ENCODE measurements around the gene SMARCA4.
"Not testable (repeated sequence)": the region's sequence is repeated elsewhere in the genome, so short reads cannot be mapped to it uniquely, and the experiment has no call there.

SMARCA4 gene

GRCh38 chr19:10981252-10981895, 20.5 kb downstream of the SMARCA4 start:
- DNase-seq, result no peak

DNA sequence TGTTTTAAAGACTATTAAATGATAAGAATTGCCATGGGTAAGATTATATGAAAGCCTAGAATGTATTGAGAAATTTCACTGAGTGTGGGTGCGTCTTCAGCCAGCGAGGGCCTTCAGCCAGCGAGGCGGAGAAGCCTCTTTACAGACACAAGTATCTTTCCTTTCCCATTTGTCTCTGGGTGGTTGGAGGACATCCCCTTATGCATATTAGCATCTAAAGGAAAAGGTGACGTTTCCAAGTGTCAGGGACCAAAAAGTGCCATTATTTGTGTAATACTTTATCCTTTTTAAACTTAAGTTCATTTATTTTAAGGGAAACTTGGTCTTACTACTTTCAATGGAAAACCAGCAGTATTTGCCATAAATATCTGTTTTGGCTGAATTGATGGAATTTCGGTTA, 22.2 kb downstream of the SMARCA4 start:
- DNase-seq, result no peak

- DNase-seq, result no peak
These were observed 23.4 kb downstream of the SMARCA4 start for GRCh38 chr19:10984166-10984735.

GRCh38 chr19:10985502-10985901, 24.7 kb downstream of the SMARCA4 start:
- DNase-seq, result no peak

- no peak for DNase-seq
These were observed 25.7 kb downstream of the SMARCA4 start for GRCh38 chr19:10986301-10987127.

- no peak for DNase-seq
These were observed 26.9 kb downstream of the SMARCA4 start for GRCh38 chr19:10987571-10988297.

GRCh38 chr19:10988380-10988779, 27.6 kb downstream of the SMARCA4 start:
- DNase-seq, result no peak

DNA sequence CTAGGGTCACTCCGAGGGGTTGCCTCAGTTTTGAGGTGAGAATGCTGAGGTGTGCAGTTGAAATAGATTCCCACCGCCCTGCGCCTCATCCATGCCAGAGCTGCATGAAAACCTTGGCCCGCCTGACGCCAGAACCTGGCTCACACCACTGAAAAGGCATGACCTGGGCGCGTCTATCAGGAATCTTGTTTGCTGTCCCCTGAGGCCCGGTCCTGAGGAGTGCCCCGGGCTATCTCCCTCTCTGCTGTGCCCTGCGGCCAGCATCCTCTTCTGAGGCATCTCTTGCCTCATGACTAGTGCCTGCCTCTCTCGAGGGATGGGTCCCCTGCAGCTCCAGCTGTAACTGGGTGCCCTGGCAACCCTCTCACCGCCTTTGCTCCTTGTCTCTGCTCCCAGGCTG, 28.1 kb downstream of the SMARCA4 start:
- DNase-seq, result no peak

- DNase-seq, result no peak
These were observed 30.2 kb downstream of the SMARCA4 start for GRCh38 chr19:10991076-10991475.

- no peak for DNase-seq
These were observed 30.8 kb downstream of the SMARCA4 start for GRCh38 chr19:10991521-10992081.

GRCh38 chr19:10992174-10992573, 31.3 kb downstream of the SMARCA4 start:
- not testable (repeated sequence) for DNase-seq

DNA sequence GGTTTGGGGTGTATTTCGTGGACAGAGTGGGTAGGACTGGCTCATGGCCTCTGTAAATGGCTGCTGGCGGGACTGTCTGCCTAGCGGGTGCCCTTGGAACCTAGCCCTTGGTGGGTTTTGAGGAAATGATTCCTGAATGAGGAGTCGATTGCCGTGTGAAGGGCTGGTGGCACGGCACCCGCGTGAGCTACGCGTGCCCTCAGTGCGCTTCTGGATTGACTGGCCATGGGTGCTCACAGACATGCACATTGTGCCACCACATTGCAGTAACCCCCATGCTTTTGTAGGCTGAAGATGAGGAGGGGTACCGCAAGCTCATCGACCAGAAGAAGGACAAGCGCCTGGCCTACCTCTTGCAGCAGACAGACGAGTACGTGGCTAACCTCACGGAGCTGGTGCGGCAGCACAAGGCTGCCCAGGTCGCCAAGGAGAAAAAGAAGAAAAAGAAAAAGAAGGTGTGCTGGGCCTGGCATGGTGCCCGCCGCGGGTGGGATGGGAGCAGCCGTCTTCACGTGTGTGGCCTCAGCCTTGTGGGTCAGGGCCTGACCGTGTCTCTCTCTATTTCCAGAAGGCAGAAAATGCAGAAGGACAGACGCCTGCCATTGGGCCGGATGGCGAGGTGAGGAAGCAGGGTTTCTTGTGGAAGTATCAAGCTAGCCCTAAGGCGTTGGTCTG, 35.2 kb downstream of the SMARCA4 start:
- DNase-seq, result no peak

- no peak for DNase-seq
These were observed 37.3 kb downstream of the SMARCA4 start for GRCh38 chr19:10998045-10998533.

- no peak for DNase-seq
These were observed 37.8 kb downstream of the SMARCA4 start for GRCh38 chr19:10998666-10999065.

- no peak for DNase-seq
These were observed 44.7 kb downstream of the SMARCA4 start for GRCh38 chr19:11005521-11005920.

GRCh38 chr19:11007385-11007784, 46.6 kb downstream of the SMARCA4 start:
- DNase-seq, result no peak

DNA sequence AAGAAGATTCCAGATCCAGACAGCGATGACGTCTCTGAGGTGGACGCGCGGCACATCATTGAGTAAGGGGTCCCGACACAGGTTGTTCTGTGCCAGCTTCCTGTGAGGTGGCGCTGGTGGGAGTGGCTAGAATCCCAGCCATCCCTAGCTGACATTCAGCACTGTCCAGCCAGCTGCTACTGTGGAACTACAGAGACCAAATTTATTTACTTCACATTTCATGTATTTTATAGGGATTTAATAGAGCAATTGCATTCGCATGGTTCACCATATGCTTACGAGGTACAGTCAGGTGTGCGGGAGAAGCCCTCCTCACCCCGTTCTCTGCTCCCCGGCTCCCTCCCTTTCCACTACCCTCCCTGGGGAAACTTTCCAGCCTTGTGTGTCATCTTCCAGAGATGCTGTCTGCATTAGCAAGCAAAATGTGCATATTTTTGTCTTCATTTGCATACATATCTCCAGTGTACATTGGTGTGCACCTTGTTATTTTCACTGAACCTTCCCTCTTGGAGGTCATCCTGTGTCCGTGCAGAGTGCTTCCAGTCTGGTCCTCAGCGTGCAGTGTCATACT, 47.2 kb downstream of the SMARCA4 start:
- DNase-seq, result no peak

- no peak for DNase-seq
These were observed 49.2 kb downstream of the SMARCA4 start for GRCh38 chr19:11010041-11010440.

DNA sequence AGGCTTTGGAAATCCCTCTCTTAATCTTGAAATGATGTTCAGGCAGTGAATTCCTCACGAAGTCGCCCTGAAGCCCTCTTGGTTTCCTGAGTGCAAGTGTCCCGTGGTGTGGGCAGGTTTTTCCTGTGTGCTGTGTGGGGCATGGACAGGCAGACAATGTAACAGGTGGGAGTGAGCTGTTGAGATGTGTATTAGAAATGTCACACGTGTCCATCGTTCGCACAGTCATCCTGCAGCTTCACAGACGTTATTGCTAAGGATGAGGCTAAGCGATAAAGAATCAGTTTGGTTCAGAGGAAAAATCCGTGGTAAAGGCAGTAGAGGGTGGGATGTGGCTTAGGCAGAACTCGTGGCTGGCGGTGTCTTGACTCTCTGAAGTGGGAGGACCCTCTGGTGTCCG, 51.7 kb downstream of the SMARCA4 start:
- DNase-seq, result no peak

- no peak for DNase-seq
These were observed 52.9 kb downstream of the SMARCA4 start for GRCh38 chr19:11013771-11014170.

DNA sequence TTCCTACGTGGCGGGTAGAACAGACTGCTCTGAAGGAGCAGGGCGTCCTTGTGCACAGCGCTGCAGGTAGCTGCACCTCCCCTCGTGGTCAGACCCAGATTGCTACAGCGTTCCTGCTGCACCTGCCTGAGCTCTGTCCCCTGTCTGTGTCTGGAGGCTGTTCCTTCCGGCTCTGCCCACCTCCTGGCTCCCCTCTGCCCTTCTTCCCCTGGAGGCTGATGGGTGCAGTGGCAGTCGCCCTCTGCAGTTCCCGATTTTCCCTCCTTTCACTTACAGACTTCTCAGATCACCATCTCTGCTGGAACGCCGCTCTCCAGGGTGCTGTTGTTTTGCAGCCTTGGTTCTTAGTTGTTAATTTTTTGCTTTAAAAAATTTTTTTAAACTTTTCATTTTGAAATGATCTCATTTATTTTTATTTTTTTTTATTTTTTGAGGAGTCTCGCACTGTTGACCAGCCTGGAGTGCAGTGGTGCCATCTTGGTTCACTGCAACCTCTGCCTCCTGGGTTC, 53.6 kb downstream of the SMARCA4 start:
- no peak for DNase-seq

GRCh38 chr19:11016631-11017030, 55.8 kb downstream of the SMARCA4 start:
- no peak for DNase-seq
